ENCODE measurements around the gene RAB44. TPM values are rescaled to one million over a fixed set of nuclear protein-coding genes. Genes with fewer than 3 reads are reported as not detected.

Gene RAB44
- total and polyA plus RNA-seq, 2 of the 4 experiments (the other 2 are of a cell fraction) = 0.03 TPM; not detected in 1

DNA sequence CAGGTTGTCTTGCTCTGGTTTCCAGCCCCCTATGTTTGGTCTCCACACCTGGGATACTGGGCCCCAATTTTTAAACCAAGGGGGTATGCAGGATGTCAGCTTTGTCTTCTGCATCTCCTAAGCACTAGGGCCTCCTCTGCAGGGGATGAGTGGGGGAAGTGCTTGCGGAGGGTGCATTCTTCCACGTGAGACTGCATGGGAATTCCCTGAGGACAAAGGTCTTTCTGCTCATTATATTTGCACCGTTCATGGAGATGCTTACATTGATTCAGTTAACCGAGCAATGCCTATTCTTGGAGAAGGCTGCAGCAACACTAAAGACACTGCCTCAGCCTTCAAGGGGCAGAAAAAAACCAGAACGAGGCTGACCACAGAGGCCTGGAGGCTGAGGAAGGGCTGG lies 45.4 kb downstream of the RAB44 start:
- no peak for ATAC-seq (ENCODE audit: low read depth)
- Histone ChIP-seq H3K79me1 (ENCODE audit: low read depth in 1 of 2, low read length in 2 of 2) (no peaks in the 10 kb centered on the region), H3K4me1 (ENCODE audit: control insufficient read depth, insufficient read depth, low read length) (no peaks in the 10 kb centered on the region), H2AFZ (replicated peaks; ENCODE audit: low read length, poor library complexity) (no peak overlapping the region), H3K14ac (replicated peaks; ENCODE audit: low read depth, low read length) (no peak overlapping the region), H2AK9ac (replicated peaks; ENCODE audit: low read depth, low read length, poor library complexity) (no peak overlapping the region), H3K27ac (ENCODE audit: insufficient read depth, low read length) (no peak overlapping the region), H3K9me3 (ENCODE audit: control insufficient read depth, insufficient read depth, low read length) (peaks cover 3% of the 10 kb centered on the region), H3K4ac (ENCODE audit: low read depth, low read length) (no peak overlapping the region), H3K4me3 (ENCODE audit: insufficient read depth, low read depth, low read length) (no peak overlapping the region), H2BK20ac (ENCODE audit: low read depth, low read length) (no peak overlapping the region), H3K27me3 (ENCODE audit: control insufficient read depth, insufficient read depth, low read length) (peaks cover 32% of the 10 kb centered on the region), H3K4me2 (ENCODE audit: low read depth, low read length) (no peak overlapping the region), H2BK120ac (ENCODE audit: low read depth, low read length) (no peak overlapping the region), H4K20me1 (ENCODE audit: insufficient read depth, low read length) (peaks cover 3% of the 10 kb centered on the region; the same call in 1 of the 2 replicates), H3K56ac (ENCODE audit: extremely low read depth, insufficient read depth, low read length) (no peak overlapping the region), H3K23ac (ENCODE audit: low read depth, low read length) (no peak overlapping the region), H2AK5ac (ENCODE audit: low read depth, low read length) (no peak overlapping the region), H3K18ac (ENCODE audit: low read depth, low read length) (no peak overlapping the region), H2BK5ac (ENCODE audit: low read depth, low read length, poor library complexity, severe bottlenecking) (no peak overlapping the region), H4K91ac (ENCODE audit: insufficient read depth, low read depth, low read length) (no peak overlapping the region), H3K36me3 (ENCODE audit: control insufficient read depth, insufficient read depth, low read length) (no peaks in the 10 kb centered on the region), H3K9me1 (ENCODE audit: insufficient read depth, low read length) (peaks cover 4% of the 10 kb centered on the region; the same call in 1 of the 2 replicates), H4K8ac (ENCODE audit: low read depth in 2 of 2, low read length in 2 of 2) (no peak overlapping the region), H2BK15ac (ENCODE audit: low read depth, low read length) (no peak overlapping the region), H4K5ac (ENCODE audit: low read depth, low read length) (no peak overlapping the region), H3K9ac (ENCODE audit: low read depth, low read length) (no peak overlapping the region)
- in situ Hi-C loops (cut with MboI; ENCODE audit: low sequenced_read_pairs) (no loop called here), intact Hi-C loops (cut with micrococcal nuclease) (no loop called here), dilution Hi-C loops (cut with HindIII; ENCODE audit: low sequenced_read_pairs, unreplicated experiment) (no loop called here)
- no TSS peak for BruUV-seq (replicated peaks)
- WGBS, 2 experiments (ENCODE audit: extremely low coverage in 2 of 2, insufficient read length in 1 of 2) = 56% methylated on average over 1 of the region's 5 CpGs; no CpG with 5 or more reads in 1 of the 2 experiments
- DNase-seq = no peak
- TF ChIP-seq, protein P1, sequence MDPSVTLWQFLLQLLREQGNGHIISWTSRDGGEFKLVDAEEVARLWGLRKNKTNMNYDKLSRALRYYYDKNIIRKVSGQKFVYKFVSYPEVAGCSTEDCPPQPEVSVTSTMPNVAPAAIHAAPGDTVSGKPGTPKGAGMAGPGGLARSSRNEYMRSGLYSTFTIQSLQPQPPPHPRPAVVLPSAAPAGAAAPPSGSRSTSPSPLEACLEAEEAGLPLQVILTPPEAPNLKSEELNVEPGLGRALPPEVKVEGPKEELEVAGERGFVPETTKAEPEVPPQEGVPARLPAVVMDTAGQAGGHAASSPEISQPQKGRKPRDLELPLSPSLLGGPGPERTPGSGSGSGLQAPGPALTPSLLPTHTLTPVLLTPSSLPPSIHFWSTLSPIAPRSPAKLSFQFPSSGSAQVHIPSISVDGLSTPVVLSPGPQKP (IDR thresholded peaks at IDR 0.05; ENCODE audit: borderline replicate concordance, low read depth, low read length) = no peak
- TF ChIP-seq CHD1 (IDR thresholded peaks at IDR 0.05; ENCODE audit: low read depth, low read length) (no peak), BHLHE40 (IDR thresholded peaks at IDR 0.05; ENCODE audit: low read depth, low read length) (no peak), FOS (IDR thresholded peaks at IDR 0.05; ENCODE audit: low read depth, low read length) (no peak), RAD21 (IDR thresholded peaks at IDR 0.05; ENCODE audit: low read length) (no peak), MXI1 (IDR thresholded peaks at IDR 0.05; ENCODE audit: borderline replicate concordance, low read depth, low read length) (no peak), SMC3 (IDR thresholded peaks at IDR 0.05; ENCODE audit: low read depth, low read length) (no peak), CEBPB (IDR thresholded peaks at IDR 0.05; ENCODE audit: low read depth, low read length) (no peak), MAFK (IDR thresholded peaks at IDR 0.05; ENCODE audit: low read depth, low read length) (no peak), NFE2L2 (IDR thresholded peaks at IDR 0.05; ENCODE audit: low read depth, low read length) (no peak)
- TF ChIP-seq, protein P2, sequence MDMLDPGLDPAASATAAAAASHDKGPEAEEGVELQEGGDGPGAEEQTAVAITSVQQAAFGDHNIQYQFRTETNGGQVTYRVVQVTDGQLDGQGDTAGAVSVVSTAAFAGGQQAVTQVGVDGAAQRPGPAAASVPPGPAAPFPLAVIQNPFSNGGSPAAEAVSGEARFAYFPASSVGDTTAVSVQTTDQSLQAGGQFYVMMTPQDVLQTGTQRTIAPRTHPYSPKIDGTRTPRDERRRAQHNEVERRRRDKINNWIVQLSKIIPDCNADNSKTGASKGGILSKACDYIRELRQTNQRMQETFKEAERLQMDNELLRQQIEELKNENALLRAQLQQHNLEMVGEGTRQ (IDR thresholded peaks at IDR 0.05; ENCODE audit: low read depth, low read length) = no peak
- TF ChIP-seq, protein P3, sequence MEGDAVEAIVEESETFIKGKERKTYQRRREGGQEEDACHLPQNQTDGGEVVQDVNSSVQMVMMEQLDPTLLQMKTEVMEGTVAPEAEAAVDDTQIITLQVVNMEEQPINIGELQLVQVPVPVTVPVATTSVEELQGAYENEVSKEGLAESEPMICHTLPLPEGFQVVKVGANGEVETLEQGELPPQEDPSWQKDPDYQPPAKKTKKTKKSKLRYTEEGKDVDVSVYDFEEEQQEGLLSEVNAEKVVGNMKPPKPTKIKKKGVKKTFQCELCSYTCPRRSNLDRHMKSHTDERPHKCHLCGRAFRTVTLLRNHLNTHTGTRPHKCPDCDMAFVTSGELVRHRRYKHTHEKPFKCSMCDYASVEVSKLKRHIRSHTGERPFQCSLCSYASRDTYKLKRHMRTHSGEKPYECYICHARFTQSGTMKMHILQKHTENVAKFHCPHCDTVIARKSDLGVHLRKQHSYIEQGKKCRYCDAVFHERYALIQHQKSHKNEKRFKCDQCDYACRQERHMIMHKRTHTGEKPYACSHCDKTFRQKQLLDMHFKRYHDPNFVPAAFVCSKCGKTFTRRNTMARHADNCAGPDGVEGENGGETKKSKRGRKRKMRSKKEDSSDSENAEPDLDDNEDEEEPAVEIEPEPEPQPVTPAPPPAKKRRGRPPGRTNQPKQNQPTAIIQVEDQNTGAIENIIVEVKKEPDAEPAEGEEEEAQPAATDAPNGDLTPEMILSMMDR (conservative IDR thresholded peaks at IDR 0.05; ENCODE audit: low read depth, low read length) = no peak
- CTCF ChIA-PET = no interaction called here
- POLR2A ChIA-PET (ENCODE audit: unreplicated experiment) = no interaction called here

Measured in IMR-90 (cell line).